Fibroblast of pulmonary artery (primary cell): ENCODE data around the gene DENND1C.

Experiments used
- DNase-seq: peaks from one replicate; pipeline ENCODE4 v3.0.0-alpha.2; 2010; ENCODE audit warnings: low read depth
- H3K4me3 ChIP-seq: replicated peaks from 2 replicates; pipeline ENCODE4 v1.5.1; 2011; ENCODE audit warnings: low read depth, mild to moderate bottlenecking, control low read depth, low read length, moderate library complexity
- TF ChIP-seq, protein P1 (sequence below): IDR thresholded peaks from 2 replicates; pipeline ENCODE4 v1.5.1; 2011; ENCODE audit warnings: mild to moderate bottlenecking, control low read depth, low read length, inconsistent platforms; ENCODE audit errors: missing control alignments

DENND1C gene

DNA sequence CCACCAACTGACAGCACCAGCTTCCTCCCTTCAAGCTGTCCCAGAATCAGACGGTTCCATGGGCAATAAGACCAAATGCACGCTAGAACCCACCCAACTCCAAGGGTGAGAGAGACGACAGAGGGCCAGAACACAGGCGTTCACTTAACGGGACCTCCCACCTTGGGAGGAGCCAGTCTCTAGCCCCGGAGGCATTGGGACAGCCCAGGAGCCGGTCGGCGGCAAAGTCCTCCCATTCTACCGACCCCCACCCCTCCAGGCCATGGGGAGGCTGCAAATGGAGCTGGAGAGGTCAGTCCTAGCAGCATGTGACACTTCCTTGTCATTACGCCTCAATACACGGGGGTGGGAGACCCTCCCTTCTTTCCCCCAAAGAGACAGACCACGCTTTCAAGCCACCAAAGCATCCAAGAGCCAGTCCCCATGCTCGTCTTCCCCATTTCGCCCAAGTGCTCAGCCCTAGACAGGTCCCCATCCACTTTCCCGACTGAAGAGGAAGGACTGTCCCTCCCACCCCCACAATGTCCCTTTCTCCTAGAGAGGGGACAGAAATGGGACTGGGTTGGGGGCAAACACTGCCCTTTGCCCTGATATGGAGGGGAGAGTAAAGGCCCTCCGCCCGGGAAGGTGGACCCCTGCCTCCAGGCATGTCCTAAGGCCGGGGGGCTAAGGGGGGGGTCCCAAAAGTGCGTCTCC is 57.9 kb downstream of the DENND1C start:
- DNase-seq = peak; percentile 55
- TF ChIP-seq, protein P1, sequence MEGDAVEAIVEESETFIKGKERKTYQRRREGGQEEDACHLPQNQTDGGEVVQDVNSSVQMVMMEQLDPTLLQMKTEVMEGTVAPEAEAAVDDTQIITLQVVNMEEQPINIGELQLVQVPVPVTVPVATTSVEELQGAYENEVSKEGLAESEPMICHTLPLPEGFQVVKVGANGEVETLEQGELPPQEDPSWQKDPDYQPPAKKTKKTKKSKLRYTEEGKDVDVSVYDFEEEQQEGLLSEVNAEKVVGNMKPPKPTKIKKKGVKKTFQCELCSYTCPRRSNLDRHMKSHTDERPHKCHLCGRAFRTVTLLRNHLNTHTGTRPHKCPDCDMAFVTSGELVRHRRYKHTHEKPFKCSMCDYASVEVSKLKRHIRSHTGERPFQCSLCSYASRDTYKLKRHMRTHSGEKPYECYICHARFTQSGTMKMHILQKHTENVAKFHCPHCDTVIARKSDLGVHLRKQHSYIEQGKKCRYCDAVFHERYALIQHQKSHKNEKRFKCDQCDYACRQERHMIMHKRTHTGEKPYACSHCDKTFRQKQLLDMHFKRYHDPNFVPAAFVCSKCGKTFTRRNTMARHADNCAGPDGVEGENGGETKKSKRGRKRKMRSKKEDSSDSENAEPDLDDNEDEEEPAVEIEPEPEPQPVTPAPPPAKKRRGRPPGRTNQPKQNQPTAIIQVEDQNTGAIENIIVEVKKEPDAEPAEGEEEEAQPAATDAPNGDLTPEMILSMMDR = no peak
- H3K4me3 ChIP-seq = peak overlapping the region; percentile 95

DNA sequence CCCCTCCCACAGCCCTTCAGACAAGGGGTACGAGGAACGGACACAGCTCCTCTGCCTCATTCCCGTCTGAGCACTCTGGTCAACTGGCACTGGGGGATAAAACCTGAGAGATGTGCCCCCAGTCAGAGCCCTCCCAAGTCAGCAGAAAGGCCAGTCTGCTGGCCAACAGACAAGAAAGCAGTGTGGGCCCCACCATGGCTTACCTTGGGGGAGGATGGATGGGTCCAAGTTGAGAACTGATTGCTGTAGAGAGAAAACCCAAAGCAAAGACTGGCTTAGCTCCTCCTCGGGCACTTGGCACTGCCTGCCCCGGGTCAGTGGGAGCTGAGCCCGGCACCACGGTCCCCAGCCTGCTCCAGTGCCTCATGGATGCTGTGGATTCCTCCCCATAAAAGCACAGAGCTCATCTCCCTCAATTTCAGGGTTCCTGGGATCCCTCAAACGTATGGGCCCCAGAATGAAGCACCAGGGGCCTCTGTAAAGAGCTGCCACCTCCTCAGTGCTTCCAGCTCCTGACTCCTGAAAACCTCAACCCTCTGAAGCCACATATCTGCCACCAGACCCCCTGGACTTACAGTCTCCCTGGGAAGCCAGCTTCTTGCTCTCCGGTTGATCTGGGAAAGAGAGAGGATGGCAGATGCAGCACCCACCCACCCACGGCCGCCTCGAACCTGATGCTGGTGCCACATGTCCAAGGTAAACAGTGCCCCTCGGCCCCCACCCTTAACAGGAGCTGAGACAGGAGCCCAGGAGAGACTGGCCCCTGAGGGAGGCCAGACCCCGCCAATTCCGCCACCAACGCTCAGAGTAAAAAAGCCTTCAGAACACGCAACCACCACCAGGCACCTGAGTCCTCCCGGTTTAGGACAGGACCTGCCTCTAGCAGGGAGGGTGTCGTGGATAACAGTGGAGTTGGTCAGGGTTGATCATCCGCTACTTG is 60.2 kb downstream of the DENND1C start:
- DNase-seq = no peak
- H3K4me3 ChIP-seq = no peak overlapping the region
- TF ChIP-seq, protein P1 = no peak

DNA sequence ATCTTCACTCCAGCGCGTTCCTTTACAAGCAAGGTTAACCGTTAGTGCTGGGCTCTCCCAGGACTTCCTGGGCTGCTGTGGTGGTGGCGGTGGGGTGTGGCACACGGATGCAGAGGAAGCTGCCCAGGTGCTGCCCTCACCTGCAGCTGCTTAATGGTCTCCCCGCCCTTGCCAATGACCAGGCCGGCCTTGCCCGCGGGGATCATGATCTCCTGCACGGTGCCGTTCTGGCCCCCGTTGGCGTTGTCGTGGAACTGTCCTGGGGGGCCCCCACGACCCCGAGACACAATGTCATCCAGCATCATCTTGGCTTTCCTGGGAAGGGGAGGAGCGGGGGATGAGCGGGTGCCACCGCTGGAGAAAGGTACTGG is 63.0 kb downstream of the DENND1C start:
- H3K4me3 ChIP-seq = no peak overlapping the region
- TF ChIP-seq, protein P1 = no peak
- DNase-seq = no peak

DNA sequence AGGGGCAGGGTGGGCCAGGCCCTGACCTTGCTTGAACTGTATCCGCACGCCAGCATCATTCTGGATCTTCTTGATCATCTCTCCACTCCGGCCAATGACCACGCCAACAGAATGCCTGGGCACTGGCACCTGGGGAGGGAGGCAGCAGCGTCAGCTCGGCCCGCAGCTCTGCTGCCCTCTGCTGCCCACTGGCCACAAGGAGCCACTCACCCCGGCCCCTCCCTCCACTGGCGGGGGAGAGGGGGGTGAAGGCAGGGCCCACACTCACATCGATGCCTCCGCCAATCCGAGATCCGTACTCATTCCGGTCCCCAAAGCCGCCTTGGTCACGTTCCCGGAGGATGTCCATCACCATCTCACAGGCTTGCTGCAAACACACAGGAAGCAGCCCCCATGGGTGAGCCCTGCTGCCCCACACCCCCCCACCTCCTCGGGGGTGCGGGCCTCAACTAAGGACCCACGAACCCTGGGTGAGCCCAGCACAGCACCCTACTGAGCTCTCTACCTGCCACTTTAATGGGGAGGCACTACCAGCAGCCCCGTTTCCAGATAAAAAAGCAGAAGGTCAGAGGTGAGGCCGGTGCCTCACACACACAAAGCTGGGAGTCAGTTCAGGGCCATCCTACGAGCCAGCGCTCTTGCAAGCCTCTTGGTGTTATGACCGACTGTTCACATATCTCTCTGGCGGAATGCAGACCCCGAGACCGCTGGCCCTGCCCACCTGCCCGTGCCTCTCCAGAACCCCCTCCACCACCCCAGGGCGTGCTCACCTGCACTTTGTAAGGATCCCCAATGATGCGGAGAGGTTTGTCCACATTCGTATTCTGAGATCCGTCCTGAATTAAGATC is 63.6 kb downstream of the DENND1C start:
- peak; percentile 28 for DNase-seq
- TF ChIP-seq, protein P1 = peak; percentile 38
- H3K4me3 ChIP-seq = no peak overlapping the region
